HG02885 (cell line): ENCODE measurements around the gene TRPV4.

Source experiments
- ATAC-seq: cut with Tn5 transposase; IDR thresholded peaks from one replicate; pipeline ENCODE4 v1.9.1; 2021; ENCODE audit warnings: mild to moderate bottlenecking; ENCODE audit not compliant: unreplicated experiment, poor library complexity

The TRPV4 gene

DNA sequence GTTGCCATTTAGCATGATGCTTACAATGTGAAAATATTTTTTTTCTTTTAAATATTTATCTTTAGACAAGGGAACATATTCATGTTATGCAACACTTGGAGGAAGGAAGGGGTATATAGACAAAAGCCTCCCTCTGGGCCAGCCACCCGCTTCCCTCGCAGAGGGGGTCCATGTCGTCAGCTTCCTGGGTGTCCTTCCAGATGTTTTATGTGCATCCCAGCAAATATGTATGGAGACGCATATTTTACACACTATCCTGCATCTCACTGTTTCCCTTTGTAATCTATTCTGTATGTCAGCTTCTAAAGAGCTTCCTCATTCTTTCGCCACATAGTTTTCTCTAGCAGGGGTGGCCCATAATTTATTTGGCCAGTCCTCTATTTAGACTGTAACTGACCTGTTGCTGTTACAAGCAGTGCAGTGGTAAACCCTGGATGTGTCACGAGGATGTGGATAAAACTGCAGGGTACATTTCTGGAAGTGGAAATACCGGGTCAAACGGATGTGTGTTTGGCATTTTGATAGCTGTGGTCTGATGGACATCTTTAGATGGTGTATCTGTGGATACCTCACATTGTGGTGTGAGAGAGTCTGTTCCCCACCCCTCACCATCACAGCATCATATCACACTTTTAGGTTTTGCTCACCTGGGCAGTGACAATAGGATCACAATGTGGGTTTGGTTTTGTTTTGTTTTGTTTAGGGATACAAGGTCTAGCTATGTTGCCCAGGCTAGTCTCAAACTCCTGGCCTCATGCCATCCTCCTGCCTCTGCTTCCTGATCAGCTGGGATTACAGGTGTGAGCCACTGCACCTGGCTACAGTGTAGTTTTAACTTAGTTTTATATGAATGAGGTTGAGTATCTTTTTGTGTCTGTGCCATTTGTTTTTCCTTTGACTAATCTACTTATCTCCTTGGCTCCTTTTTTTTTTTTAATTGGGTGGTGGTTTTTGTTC lies 87.9 kb downstream of the TRPV4 start:
- ATAC-seq: no peak

DNA sequence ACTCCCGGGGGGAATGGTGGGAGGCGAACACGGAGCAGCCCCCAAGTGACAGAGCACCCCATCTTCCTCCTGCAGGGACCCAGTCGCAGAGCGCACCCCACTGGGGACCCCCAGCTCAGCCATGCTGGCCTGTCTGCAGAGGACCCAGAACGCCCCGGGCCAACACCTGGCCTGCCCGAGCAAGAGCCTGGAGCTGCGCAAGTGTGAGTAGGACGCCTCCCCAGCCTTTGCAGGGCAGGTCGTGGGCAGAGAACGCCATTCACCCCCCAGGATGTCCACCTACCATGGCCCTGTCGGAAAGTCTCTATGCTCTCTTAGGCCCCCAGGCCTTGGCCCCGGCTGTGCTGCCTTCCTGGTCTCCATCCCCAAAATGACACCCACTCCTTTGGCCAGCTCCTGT lies 89.2 kb downstream of the TRPV4 start:
- ATAC-seq: no peak

DNA sequence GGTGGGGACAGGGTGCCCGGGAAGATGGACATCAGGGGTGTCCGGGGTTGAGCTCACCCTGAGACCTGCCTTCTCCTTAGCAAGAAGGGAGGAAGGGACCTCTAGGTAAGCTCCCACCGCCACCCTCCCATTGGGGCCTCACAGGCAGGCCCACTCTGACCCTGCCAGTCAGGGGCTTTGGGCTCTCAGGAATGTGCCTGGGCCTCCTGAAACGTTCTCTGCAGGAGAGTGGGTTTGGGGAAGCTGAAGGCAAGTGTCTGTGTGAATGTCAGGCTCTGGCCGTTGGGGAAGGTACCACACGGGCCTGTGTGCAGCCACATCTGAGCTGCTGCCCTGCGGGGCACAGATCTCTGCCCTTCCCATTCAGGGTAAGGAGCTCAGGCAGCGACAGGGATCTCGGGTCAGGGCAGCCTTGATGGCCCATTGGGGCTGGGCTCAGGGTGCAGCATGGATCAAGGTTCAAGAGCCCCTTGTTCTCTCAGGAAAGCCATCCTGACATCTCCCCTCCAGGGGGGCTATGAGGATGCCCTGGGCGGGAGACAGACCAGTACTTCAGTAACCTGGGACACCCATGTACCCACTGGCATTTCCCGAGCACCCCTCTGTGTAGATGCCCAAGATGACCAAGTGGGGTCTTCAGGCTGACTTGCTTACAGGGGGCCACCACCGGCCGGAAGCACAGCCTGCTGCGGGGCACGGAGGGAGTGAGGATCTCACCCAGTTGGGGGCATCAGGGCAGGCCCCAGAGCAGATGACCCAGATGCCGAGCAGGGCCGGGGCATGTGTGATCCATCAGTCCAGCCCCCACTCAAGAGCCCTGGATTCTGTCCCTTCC lies 89.9 kb downstream of the TRPV4 start:
- no peak for ATAC-seq

DNA sequence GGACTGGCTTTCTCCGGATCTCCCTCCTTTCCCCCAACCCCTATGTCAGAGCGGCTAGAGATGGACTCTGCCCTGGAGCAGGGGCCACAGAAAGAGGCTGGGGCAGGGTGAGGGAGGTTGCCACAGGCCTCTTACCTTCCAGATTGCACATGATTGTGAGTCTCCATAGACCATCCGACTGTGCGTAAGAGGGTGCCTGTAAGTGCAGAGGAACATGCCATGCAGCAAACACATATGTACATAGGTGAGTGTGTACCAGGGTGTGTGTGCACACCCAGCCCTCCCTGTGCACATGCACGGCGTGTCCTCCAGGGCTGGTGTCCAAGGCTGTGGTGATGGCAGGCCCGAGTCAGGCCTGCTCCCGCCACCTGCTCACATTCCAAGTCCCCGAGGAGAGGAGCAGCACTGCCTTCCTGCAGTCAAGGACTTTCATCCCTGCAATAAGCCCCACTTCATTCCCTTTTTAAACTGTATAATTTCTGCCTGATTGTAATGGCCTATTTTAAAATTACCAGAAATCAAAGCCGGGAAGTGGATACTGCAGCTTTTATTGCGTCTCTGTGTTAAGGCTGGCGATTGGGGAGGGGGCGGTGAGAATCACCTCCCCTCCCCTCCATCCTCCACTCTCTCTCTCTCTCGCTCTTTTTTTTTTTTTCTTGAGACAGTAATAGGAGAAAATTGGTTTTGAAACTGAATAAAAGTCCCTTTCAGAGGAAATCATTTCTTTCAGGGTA lies 91.1 kb downstream of the TRPV4 start:
- ATAC-seq: no peak

DNA sequence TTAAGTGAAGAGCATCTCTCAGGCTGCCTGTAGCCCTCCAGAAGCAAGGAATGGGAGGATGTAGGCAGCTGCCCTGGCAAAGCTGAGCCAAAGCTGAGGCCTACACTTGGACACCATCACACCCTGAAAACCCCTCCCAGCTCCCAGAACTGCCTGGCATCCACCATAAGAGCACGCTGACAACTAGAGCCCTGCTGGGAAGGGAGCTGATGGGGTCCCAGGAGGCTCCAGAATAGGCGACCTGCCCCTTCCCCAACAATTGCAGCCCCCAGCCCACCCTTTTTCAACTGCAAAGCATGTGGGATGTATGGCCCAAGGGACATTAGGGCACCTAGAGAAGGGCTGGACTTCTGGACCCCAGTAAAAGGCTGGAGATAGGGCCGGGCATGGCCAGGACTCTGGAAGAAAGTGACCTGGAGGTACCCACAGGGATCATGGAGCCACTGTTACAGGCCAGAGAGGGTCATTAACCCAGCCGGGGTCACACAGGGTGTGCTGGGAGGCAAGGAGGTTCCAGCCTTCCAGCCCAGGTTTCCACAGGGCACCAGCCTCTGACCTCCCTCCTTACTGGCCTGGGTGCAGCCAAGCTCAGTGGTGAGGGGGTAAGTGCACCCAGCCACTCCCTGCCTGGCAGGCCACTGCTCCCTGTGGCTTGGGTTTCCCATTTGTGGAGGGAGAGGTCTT lies 91.8 kb downstream of the TRPV4 start:
- no peak for ATAC-seq

DNA sequence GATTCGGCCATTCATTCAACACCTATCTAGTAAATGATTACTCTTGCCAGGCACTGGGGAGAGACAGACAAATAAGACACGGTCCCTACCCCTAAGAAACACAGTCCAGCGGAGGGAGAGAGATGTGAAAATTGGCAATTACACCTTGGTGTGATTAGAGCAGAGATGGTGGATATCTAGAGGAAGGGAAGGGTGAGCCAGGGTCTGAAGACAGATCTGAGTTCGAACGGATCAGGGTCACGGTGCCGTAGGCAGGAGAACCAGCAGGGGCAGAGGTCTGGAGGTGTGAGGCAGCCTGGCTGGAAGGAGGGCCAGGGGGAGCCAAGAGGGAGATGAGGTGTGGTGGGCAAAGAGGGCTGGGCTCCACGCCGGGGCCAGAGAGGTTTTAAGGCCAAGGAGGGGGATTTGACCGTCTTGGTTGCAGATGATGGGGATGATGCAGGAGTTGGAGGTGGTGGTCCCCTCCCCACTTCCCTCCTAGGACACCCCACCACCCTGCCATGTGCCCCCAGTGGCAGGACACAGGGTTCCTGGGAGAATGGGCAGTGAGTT lies 92.4 kb downstream of the TRPV4 start:
- no peak for ATAC-seq

DNA sequence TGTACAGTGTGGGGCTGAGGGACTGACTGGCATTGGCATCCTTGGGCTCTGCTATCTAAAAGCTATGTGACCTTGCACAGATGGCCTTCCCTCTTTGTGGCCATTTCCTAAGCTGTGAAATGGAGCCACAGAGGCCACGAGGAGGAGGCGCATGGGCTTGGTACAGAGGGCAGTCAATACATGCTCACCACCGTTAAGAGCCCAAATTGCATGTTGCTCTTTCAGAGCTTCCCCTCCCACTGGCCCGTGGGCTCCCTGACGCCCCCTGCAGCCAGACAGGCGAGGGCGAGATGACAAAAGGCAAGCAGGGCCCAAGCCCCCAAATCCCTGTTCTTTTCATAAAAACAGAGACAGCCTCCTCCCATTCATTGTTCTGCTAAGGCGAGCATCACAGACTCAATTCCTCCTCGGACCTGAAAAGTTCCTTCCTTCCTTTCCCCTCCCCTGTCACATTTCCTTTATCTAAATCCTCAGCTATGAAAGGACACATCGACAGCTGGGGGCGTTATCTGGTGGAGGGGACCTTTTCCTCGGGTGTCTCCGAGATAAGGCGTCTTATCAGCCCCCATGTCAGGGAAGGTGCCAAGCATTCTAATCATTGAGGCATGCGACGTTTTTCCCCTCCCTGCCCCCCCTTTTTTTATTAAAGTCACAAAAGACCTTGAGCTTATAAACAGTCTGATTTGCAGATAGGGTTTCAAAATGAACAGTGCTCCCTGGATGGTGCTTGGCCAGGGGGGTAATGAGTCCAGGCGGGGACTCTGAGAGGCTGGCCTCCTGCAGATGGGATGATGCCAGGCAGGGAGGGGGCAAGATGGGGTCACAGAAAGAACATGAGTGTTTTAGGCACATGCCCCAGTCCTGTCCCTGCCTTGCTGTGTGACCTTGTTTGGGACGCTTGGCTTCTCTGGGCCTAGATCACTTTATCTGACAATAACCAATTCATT lies 93.2 kb downstream of the TRPV4 start:
- ATAC-seq: no peak

DNA sequence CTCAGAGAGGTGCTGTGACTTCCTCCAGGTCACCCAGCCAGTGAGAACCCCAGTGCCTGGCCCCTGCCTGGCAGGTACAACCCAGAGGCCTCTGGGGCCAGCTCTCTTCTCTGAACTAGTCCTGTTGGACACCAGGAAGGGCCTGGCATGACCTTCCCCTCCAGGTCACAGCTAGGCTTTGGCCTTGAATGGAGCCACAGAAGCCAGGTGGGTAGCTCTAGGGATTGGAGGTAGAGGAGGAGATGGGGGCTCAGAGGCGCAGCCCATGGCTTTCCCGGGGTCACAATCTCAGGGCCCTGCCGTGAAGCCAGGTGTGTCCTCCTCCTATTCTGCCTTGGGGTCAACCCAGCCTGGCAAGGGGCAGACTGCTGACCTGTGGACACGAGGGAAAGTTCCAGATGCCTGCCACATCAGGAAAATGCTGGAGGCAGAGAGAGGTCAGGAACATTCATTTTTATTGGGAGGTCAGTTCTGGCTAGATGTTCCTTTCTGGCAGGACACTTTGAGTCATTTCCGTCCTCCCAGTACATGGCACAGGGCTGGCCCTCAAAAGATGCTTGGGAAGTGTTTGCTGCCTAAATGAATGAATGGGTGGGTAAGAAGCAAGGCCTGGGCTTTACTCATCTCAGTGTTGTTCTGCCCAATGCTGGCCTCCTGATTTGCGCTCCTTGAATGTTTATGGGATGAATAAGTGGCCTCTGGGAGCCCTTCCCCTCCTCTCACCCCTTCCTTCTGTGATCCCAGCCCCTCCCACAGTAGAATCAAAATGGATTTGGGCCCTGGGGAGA lies 94.1 kb downstream of the TRPV4 start:
- no peak for ATAC-seq

DNA sequence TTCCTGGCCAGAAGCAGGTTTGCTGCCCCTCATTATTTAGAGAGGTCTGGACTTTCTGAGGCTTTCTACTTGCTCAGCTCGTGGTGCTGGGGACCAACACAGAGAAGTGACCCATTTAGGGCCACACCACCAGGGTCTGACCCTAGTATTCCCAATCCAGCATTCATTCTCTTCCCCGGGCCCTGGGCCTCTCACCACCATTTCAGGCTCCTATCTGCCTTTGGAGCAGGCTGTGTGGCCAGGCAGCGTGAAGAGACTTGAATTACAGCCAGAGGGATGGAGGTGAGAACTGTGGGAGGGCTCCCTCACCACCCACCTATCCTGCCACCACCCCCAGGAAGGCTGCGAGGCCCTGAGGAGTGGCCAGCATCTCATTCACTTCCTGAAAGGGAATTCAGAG lies 95.0 kb downstream of the TRPV4 start:
- ATAC-seq: no peak

DNA sequence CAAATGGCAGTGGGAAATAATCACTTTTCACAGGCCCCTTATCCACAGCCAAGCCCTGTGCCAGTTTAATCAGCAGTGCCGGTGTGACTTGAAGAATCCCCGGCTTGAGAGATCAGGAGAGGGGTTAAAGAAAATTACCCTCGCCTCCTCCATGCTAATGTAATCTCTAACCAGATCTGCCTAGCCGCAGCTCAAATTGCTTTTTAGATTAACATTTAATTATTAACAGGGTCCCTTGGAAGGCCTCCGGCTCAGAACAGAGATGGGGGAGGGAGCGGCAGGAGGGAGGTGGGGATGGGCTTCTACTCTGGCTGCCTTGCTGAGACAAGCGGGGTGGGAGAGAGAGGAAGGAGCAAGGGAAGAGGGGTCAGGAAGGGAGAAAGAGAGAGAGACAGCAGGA lies 95.6 kb downstream of the TRPV4 start:
- ATAC-seq: no peak

DNA sequence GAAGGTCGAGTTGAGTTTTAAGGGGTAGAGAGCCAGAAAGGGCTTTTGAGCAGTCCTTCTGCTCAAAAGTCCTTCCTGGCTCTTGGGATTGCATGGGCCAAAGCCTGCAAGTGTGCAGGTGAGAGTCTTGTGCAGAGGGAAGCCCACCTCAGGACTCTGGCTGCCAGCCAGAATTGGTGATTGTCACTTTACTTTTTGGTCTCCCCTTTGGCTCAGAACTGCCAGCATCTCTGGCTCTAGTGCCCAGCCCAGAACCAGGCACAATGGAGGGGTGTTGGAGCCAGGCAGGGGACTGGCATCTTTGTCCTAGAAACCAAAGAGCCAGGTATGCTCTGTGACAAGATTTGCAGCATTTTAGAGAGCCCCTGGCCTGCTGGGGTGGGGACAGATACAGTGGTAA lies 96.1 kb downstream of the TRPV4 start:
- ATAC-seq: no peak

DNA sequence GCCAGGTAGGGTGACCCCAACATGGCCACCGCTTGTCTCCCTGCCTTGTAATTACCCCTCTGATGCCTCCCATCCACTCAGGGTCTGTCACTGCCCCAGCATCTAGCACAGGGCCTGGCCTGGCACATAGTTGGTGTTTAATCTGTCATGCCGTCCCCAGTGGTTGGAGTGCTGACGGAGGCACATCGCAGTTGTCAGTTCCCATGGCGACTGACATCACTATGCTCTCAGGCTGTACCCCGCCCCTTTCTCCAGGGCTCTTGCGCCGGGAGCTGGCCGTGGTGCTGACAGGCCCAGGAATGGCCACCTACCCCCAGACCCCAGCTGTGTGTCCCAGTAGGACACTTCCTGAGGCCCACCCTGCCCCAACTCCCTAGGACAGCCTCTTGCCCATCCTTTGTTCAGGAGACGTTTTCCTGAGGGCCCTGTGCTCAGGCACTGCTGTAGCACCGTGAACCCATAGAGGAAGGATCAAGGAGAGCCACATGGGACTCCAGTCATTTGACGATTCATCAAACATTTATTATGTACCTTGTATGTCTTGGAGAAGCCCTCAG lies 96.6 kb downstream of the TRPV4 start:
- ATAC-seq: no peak

DNA sequence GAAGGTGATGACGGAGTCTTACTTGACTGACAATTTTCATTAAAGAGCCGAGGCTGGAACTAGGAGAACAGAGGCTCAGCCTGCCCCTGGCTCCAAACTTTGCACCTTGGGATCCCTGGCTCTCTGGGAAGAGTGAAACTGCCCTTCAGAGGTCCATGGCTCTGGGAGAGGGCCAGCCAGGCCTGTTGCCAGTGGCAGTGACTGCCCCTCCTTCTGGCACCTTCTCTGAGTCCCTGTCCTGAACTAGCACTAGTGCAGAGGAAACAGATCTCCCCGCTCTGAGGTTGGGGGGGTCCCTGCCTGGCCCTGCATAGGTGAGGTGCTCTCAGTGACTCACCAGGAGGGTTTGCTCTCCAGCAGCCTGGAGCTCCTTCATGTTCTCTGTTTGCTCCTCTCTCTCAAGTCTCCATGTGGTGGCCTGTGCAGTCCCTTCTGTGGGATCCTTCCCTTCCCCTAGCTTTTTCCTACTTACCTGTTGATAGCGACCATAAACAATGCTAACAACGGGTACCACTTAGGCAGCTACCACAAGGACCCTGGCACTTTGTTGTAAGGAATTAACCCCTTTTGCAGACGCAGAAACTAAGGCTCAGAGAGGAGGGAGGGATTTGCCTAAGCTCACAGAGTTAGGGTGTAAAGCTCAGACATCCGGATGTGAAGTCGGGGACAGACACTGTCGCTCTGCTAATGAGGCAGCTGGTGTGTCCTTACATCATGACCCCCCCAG lies 97.2 kb downstream of the TRPV4 start:
- ATAC-seq: no peak

DNA sequence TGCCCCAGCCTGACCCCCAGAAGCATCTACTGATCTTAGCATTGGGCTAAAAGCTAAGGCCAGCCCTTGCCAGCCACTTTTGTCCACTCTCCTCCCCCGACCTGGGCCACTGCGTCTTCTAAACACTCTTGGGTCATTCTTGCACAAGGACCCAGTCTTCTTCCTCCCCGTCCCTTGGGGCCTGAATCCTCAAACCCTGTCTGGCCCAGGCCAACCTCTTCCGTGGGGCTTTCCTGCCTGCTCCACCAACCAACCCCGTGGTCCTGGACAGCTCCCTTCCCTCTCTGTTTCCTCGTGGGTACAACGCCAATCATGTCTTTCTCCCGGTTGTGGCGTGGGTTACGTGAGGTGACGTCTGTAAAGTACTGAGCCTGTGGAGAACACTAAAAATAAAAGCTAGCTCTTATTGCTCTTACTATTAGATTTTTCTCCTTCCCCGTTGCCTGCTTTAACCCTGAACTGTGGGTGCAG lies 98.1 kb downstream of the TRPV4 start:
- no peak for ATAC-seq

DNA sequence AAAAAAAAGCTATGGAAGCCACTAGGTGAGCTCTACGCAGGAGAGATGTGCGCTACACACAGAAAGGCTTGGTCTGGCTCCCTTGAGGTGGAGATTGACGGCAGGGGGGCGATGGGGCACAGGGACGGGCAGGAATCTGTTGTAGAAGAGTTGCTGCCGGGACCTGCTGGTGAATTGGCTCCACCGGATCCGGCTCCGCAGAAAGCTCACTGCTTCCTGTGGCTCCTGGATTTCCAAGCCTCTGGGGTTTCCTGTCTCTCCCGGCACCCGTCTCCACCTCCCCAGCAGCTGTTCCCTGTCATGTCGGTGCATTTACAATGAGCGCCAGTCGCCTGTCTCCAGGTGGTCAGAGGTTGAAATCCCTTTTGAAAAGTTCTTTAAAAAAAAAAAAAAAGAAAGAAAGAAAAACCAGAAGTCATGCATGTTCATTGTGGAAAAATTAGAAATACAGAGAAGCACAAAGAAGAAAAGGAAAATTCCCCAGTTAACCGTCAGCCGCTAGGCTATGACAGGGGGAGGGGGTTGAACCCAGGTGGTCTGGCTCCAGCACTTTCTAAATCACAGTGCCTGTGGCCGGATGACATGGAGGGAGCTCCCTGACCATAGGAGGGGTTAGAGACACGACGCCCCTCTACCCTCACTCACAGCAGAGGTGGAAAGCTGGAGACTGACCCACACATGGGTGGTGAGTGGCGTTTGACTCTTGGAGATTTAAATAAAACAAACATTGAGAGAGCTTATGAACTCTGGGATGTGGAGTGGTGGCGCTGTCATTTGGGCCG lies 98.8 kb downstream of the TRPV4 start:
- no peak for ATAC-seq
